Measurements from ENCODE around the gene SPRED2. TPM values are rescaled to one million over a fixed set of nuclear protein-coding genes. Genes with fewer than 3 reads are reported as not detected.

SPRED2 gene
- total and polyA plus RNA-seq, 4 donors, result 6.7 to 7.5 (median 7.1) TPM

DNA sequence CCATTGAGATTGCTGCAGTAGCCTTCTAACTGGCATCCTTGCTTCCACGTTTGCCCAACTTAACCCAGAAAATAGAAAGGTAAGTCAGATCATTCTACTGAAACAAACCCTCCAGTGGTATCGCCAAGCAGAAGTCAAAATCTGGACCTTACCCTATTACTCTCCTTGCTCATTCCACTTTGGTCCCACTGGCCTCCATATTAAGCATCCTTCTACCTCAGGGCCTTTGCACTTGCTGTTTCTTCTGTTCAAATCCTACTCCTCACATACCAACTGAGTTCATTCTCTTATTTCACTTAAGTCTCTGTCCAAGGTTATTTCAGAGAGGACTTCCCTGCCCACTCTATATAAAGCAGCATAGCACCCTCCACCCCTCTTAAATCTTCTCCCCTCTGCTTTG, 84.5 kb downstream of the SPRED2 start:
- H3K9me3 ChIP-seq (ENCODE audit: control insufficient read depth in 4 of 4, low read length in 3 of 4), result no peaks in the 10 kb centered on the region
- no peak overlapping the region for H3K9ac ChIP-seq (ENCODE audit: low read depth in 1 of 2, low read length in 2 of 2)
- 98% methylated on average over 2 of the region's 2 CpGs for WGBS
- H3K4me1 ChIP-seq (ENCODE audit: control insufficient read depth in 4 of 4, insufficient read depth in 4 of 4, low read length in 3 of 4), result peaks cover 0 to 4% (median 2%) of the 10 kb centered on the region in 4 donors
- H3K36me3 ChIP-seq (ENCODE audit: control insufficient read depth in 4 of 4, insufficient read depth in 3 of 4, low read depth in 1 of 4, low read length in 3 of 4), result no peaks in the 10 kb centered on the region
- no peak for TF ChIP-seq GABPA (IDR thresholded peaks at IDR 0.05 in 1 of 2, conservative IDR thresholded peaks at IDR 0.05 in 1 of 2)
- TF ChIP-seq YY1 (IDR thresholded peaks at IDR 0.05), result no peak
- TF ChIP-seq, protein P1, sequence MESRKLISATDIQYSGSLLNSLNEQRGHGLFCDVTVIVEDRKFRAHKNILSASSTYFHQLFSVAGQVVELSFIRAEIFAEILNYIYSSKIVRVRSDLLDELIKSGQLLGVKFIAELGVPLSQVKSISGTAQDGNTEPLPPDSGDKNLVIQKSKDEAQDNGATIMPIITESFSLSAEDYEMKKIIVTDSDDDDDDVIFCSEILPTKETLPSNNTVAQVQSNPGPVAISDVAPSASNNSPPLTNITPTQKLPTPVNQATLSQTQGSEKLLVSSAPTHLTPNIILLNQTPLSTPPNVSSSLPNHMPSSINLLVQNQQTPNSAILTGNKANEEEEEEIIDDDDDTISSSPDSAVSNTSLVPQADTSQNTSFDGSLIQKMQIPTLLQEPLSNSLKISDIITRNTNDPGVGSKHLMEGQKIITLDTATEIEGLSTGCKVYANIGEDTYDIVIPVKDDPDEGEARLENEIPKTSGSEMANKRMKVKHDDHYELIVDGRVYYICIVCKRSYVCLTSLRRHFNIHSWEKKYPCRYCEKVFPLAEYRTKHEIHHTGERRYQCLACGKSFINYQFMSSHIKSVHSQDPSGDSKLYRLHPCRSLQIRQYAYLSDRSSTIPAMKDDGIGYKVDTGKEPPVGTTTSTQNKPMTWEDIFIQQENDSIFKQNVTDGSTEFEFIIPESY (IDR thresholded peaks at IDR 0.05), result no peak
- TF ChIP-seq HNF4G (IDR thresholded peaks at IDR 0.05), result no peak
- TF ChIP-seq, protein P2, sequence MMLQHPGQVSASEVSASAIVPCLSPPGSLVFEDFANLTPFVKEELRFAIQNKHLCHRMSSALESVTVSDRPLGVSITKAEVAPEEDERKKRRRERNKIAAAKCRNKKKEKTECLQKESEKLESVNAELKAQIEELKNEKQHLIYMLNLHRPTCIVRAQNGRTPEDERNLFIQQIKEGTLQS (IDR thresholded peaks at IDR 0.05), result no peak
- no peak for TF ChIP-seq JUND (IDR thresholded peaks at IDR 0.05)
- TF ChIP-seq SP1 (IDR thresholded peaks at IDR 0.05), result no peak
- no peak for TF ChIP-seq RAD21 (IDR thresholded peaks at IDR 0.05)
- TF ChIP-seq FOXA1 (IDR thresholded peaks at IDR 0.05), result no peak
- no peak for TF ChIP-seq TAF1 (conservative IDR thresholded peaks at IDR 0.05)
- TF ChIP-seq, protein P3, sequence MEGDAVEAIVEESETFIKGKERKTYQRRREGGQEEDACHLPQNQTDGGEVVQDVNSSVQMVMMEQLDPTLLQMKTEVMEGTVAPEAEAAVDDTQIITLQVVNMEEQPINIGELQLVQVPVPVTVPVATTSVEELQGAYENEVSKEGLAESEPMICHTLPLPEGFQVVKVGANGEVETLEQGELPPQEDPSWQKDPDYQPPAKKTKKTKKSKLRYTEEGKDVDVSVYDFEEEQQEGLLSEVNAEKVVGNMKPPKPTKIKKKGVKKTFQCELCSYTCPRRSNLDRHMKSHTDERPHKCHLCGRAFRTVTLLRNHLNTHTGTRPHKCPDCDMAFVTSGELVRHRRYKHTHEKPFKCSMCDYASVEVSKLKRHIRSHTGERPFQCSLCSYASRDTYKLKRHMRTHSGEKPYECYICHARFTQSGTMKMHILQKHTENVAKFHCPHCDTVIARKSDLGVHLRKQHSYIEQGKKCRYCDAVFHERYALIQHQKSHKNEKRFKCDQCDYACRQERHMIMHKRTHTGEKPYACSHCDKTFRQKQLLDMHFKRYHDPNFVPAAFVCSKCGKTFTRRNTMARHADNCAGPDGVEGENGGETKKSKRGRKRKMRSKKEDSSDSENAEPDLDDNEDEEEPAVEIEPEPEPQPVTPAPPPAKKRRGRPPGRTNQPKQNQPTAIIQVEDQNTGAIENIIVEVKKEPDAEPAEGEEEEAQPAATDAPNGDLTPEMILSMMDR (IDR thresholded peaks at IDR 0.05; ENCODE audit: low read depth, low read length, missing input control), result no peak
- no peak for TF ChIP-seq FOXA2 (IDR thresholded peaks at IDR 0.05)
- TF ChIP-seq, protein P4, sequence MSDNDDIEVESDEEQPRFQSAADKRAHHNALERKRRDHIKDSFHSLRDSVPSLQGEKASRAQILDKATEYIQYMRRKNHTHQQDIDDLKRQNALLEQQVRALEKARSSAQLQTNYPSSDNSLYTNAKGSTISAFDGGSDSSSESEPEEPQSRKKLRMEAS (IDR thresholded peaks at IDR 0.05), result no peak
- TF ChIP-seq RXRA (IDR thresholded peaks at IDR 0.05), result no peak
- TF ChIP-seq HNF4A (conservative IDR thresholded peaks at IDR 0.05), result no peak
- TF ChIP-seq, protein P5, sequence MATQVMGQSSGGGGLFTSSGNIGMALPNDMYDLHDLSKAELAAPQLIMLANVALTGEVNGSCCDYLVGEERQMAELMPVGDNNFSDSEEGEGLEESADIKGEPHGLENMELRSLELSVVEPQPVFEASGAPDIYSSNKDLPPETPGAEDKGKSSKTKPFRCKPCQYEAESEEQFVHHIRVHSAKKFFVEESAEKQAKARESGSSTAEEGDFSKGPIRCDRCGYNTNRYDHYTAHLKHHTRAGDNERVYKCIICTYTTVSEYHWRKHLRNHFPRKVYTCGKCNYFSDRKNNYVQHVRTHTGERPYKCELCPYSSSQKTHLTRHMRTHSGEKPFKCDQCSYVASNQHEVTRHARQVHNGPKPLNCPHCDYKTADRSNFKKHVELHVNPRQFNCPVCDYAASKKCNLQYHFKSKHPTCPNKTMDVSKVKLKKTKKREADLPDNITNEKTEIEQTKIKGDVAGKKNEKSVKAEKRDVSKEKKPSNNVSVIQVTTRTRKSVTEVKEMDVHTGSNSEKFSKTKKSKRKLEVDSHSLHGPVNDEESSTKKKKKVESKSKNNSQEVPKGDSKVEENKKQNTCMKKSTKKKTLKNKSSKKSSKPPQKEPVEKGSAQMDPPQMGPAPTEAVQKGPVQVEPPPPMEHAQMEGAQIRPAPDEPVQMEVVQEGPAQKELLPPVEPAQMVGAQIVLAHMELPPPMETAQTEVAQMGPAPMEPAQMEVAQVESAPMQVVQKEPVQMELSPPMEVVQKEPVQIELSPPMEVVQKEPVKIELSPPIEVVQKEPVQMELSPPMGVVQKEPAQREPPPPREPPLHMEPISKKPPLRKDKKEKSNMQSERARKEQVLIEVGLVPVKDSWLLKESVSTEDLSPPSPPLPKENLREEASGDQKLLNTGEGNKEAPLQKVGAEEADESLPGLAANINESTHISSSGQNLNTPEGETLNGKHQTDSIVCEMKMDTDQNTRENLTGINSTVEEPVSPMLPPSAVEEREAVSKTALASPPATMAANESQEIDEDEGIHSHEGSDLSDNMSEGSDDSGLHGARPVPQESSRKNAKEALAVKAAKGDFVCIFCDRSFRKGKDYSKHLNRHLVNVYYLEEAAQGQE (IDR thresholded peaks at IDR 0.05), result no peak
- no peak for TF ChIP-seq EGR1 (IDR thresholded peaks at IDR 0.05; ENCODE audit: low read depth in 2 of 2)
- no peak for TF ChIP-seq NR2F2 (IDR thresholded peaks at IDR 0.05)
- no peak overlapping the region for H3K4me3 ChIP-seq (ENCODE audit: low read depth in 1 of 3, low read length in 3 of 3)
- no peak for DNase-seq (ENCODE audit: low spot score)
- no peaks in the 10 kb centered on the region for H3K27me3 ChIP-seq (ENCODE audit: control insufficient read depth in 4 of 4, insufficient read depth in 4 of 4, low read length in 3 of 4)
- no peak overlapping the region for H3K27ac ChIP-seq (ENCODE audit: low read depth in 1 of 2, low read length in 2 of 2)
